ENCODE measurements around the gene TREML2.
"Not testable (repeated sequence)": the region's sequence is repeated elsewhere in the genome, so short reads cannot be mapped to it uniquely, and the experiment has no call there.

The TREML2 gene, protein sequence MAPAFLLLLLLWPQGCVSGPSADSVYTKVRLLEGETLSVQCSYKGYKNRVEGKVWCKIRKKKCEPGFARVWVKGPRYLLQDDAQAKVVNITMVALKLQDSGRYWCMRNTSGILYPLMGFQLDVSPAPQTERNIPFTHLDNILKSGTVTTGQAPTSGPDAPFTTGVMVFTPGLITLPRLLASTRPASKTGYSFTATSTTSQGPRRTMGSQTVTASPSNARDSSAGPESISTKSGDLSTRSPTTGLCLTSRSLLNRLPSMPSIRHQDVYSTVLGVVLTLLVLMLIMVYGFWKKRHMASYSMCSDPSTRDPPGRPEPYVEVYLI

DNA sequence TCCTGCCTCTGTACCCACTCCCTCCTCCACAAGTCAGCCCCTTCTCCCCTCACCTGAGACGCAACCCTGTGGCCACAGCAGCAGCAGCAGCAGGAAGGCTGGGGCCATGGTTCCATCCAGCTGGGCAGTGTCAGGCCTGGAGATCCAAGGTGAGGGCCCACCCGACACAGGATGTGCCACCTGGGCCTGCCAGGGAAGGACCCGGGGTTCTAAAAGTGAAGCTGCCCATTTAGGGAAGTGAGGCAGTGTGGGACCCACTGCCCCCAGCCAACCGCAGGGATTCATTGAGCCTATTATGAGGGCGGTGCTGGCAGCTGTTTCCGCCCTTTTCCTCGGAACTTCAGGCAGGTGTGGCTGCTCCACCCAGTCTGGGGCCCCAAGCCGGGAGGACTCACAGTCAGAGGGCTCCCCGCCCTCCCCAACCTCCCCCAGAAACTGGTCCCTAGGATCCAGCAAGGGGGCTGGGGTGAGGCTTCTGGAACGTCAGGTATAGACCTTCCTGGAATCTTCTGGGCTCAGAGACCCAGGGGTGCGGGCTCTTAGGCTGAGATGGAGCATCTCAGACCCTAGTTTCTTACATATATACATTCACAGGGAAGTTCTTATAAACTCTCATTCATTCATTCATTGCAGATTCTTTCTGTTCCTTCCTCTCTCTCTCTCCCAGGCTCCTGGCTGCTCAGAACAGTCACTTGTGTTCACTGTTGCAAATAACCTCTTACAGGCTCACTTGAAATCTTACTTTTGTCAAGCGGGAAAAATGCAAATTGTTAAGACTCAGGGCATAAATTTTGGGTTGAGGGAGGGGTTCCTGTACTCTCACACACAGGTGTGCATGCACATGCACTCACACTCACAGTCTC is at the start of gene TREML2:
TSS of gene TREML2 (minus strand) at position 249 of the 863 bp plus-strand sequence. CDS start at position 108, 141 bp downstream.
- peak within 1 kb of the TSS; percentile 93 for H3K27ac Mint-ChIP-seq
- H3K4me3 Mint-ChIP-seq, result peak within 1 kb of the TSS; percentile 76
- no peaks in the 10 kb centered on the region for H3K27me3 Mint-ChIP-seq (ENCODE audit: low read depth)
- peaks cover 52% of the 10 kb centered on the region for H3K4me1 Mint-ChIP-seq (ENCODE audit: low read depth)
- peaks cover 29% of the 10 kb centered on the region for H3K36me3 Mint-ChIP-seq (ENCODE audit: low read depth)
- H3K9me3 Mint-ChIP-seq, result peaks cover 12% of the 10 kb centered on the region

DNA sequence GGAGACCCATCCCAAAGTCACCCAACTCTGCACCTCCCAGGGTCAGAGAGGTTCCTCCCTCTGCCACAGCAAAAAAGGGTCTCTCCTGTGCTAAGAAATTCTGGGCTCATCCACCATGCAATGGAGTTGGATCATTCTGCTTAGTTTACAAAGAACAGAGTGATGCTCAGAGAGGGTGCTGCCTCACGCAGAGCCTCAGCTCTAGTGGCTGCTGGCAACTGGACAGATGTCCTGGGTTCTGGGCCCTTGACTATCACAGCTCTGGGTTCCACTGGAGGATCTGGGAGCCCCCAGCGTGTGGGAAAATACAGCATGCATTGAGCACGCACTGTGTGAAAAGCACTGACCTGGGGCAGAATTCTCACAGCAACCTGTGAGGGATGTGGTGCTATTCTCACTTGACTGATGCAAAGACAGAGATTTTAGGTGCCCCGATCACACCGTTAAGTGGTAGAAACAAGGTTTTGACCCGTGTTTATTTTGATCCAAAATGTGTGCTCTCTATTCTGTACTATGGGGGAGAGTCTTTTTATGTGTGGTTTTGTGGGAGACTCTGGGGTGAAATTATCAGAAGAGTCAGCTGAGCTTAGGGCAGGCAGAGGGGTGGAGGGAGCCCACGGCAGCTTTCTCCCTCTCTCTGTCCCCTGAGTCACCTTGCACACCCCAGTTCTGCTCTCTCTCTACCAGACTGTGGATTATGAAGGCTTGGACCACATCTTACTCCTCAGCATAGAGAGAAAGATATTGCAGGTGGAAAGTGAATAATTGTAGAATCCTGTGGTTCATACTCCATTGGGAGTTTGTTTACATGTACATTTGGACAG is 47.1 kb upstream of the TREML2 start:
- peaks cover 6% of the 10 kb centered on the region for H3K4me1 Mint-ChIP-seq (ENCODE audit: low read depth)
- H3K27ac Mint-ChIP-seq, result no peak overlapping the region
- H3K4me3 Mint-ChIP-seq, result no peak overlapping the region
- H3K9me3 Mint-ChIP-seq, result peaks cover 6% of the 10 kb centered on the region
- peaks cover 30% of the 10 kb centered on the region for H3K27me3 Mint-ChIP-seq (ENCODE audit: low read depth)
- H3K36me3 Mint-ChIP-seq (ENCODE audit: low read depth), result no peaks in the 10 kb centered on the region

DNA sequence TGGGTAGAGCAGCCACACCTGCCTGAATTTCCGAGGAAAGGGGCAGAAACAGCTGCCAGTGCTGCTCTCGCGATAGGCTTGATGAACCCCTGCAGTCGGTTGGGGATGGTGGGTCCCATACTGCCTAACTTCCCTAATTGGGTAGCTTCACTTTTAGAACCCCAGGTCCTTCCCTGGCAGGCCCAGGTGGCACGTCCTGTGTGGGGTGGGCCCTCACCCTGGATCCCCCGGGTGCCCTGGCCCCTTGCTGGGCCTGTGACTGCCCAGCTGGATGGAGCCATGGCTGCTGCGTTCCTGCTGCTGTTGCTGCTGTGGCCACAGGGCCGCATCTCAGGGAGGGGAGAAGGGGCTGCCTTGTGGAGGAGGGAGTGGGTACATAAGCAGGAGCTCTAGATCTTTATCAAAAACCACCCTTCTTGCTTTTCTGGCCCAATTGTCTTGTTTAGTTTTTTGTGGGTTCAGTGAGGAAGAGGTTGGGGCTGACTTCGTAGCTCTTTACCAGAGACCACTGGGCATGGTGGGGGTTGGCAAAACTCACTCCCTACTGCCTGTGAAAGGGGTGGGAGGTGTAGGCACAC is 46.4 kb upstream of the TREML2 start:
- Mint-ChIP-seq H3K9me3 (peaks cover 6% of the 10 kb centered on the region), H3K27ac (no peak overlapping the region), H3K4me1 (ENCODE audit: low read depth) (peaks cover 8% of the 10 kb centered on the region), H3K27me3 (ENCODE audit: low read depth) (peaks cover 32% of the 10 kb centered on the region), H3K36me3 (ENCODE audit: low read depth) (no peaks in the 10 kb centered on the region), H3K4me3 (no peak overlapping the region)

DNA sequence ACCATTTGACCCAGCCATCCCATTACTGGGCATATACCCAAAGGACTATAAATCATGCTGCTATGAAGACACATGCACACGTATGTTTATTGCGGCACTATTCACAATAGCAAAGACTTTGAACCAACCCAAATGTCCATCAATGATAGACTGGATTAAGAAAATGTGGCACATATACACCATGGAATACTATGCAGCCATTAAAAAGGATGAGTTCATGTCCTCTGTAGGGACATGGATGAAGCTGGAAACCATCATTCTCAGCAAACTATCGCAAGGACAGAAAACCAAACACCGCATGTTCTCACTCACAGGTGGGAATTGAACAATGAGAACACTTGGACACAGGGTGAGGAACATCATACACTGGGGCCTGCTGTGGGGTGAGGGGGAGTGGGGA is 45.6 kb upstream of the TREML2 start:
- H3K4me3 Mint-ChIP-seq; H3K36me3 Mint-ChIP-seq (ENCODE audit: low read depth); H3K9me3 Mint-ChIP-seq; H3K27ac Mint-ChIP-seq; H3K4me1 Mint-ChIP-seq (ENCODE audit: low read depth): not testable (repeated sequence)
- peaks cover 36% of the 10 kb centered on the region for H3K27me3 Mint-ChIP-seq (ENCODE audit: low read depth)

DNA sequence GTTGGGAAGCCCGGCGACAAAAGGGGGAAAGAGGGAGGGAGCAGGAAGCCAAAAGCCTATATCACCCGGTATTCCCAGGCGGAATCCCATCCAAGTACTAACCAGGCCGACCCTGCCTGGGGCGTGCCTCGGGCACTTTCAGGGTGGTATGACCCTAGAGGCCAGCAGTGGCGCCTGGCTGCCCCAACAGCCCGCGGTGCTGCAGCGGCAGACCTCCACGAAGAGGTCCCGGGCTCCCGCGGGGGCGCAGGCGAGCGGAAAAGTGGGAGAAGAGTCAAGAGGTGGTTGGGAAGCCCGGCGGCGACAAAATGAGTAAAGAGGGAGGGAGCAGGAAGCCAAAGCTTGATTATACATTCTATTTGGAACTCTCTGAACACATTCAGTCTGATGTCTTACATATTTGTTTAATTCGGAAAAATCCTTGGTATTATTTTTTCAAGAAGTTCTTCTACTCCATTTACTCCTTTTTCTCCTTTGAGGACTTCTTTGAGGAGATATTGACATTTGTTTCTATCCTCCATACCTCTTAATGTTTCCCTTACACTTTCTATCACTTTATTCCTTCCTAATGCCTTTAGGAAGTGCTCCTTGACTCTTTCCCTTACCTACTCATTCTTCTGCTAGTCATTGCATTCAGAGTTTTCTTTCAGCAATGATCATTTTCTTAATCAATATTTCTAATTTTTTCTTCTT is 38.7 kb upstream of the TREML2 start:
- no peak overlapping the region for H3K27ac Mint-ChIP-seq
- H3K4me3 Mint-ChIP-seq, result no peak overlapping the region
- no peaks in the 10 kb centered on the region for H3K9me3 Mint-ChIP-seq
- H3K4me1 Mint-ChIP-seq (ENCODE audit: low read depth), result peaks cover 4% of the 10 kb centered on the region
- no peaks in the 10 kb centered on the region for H3K36me3 Mint-ChIP-seq (ENCODE audit: low read depth)
- peaks cover 71% of the 10 kb centered on the region for H3K27me3 Mint-ChIP-seq (ENCODE audit: low read depth)

DNA sequence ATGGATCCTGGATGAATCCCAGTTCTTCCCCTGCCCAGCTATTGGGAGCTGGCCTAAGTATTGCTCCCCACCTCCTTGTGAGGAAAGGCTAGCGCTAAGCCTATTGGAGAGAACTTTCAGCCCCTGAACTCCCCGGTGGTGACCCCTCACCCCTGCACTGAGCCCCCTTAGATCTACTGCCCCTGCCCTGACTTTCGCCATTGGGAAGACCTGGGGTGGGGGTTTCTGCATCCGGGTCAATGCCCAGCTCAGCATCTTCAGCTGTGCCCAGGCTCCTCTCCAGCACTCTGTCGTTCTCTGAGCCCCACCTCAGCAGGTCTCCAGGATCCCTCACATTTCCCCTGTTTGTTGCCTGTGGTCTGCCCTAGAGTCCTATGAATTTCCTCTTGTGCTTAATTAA is 36.2 kb upstream of the TREML2 start:
- no peak overlapping the region for H3K4me3 Mint-ChIP-seq
- no peaks in the 10 kb centered on the region for H3K36me3 Mint-ChIP-seq (ENCODE audit: low read depth)
- no peak overlapping the region for H3K27ac Mint-ChIP-seq
- H3K27me3 Mint-ChIP-seq (ENCODE audit: low read depth), result peaks cover 61% of the 10 kb centered on the region
- H3K9me3 Mint-ChIP-seq, result no peaks in the 10 kb centered on the region
- H3K4me1 Mint-ChIP-seq (ENCODE audit: low read depth), result no peaks in the 10 kb centered on the region

DNA sequence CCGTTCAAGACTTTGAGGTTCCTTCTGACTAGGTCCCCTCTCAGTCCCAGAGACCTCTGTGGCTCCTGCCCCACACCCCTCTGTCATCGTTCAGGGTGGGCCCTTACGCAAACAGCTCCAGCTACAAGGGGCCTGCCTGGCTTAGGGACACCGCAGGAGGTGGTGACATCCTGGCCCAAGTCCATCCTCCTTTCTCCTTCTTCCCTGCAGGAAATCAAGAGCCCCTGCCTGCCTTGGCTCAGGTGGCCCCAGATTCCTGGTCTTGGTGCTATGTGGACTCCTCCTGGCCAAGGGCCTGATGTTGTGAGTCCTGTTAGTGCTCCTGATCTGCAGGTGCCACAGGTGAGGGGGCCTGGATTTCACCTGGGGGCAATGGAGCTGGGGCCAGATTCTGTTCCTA is 35.3 kb upstream of the TREML2 start:
- Mint-ChIP-seq H3K4me1 (ENCODE audit: low read depth) (no peaks in the 10 kb centered on the region), H3K27ac (peak overlapping the region; percentile 38), H3K27me3 (ENCODE audit: low read depth) (peaks cover 62% of the 10 kb centered on the region), H3K36me3 (ENCODE audit: low read depth) (no peaks in the 10 kb centered on the region), H3K9me3 (no peaks in the 10 kb centered on the region), H3K4me3 (no peak overlapping the region)

DNA sequence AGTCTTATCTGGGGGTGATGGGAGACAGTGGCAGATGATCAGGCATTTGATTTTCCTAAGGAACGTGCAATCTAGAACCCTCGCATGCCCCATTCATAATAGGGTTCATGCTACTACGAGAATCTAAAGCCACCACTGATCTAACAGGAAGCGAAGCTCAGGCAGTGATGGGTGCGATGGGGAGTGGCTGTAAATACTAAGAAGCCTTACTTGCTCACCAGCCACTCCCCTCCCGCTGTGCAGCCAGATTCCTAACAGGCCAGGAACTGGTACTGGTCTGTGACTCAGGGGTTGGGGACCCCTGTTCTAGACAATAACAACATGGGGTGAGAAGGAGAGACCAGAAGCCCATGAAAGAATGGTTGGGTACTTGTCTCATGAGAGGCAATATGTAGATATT is 31.7 kb upstream of the TREML2 start:
- Mint-ChIP-seq H3K36me3 (ENCODE audit: low read depth) (no peaks in the 10 kb centered on the region), H3K9me3 (no peaks in the 10 kb centered on the region), H3K27ac (no peak overlapping the region), H3K27me3 (ENCODE audit: low read depth) (peaks cover 38% of the 10 kb centered on the region), H3K4me1 (ENCODE audit: low read depth) (no peaks in the 10 kb centered on the region), H3K4me3 (no peak overlapping the region)

DNA sequence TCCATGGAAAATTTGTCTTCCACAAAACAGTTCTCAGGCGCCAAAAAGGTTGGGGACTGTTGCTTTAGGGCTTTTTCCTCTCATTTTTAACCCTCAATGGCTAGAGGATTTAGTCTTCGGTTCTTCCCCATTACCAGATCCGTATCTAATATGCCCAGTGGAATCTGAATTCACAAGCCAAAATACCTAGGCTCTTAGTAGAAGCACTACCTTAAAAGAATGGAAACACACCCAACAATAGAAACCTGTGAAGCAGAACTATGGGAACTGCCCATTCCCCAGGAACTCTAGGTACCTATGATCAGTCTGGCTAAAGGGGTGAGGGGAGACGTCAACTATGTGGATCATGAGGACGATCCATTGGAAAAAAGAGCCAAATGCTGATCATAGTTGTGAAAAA is 30.3 kb upstream of the TREML2 start:
- peaks cover 30% of the 10 kb centered on the region for H3K27me3 Mint-ChIP-seq (ENCODE audit: low read depth)
- no peak overlapping the region for H3K27ac Mint-ChIP-seq
- H3K36me3 Mint-ChIP-seq (ENCODE audit: low read depth), result no peaks in the 10 kb centered on the region
- H3K9me3 Mint-ChIP-seq, result no peaks in the 10 kb centered on the region
- H3K4me3 Mint-ChIP-seq, result no peak overlapping the region
- H3K4me1 Mint-ChIP-seq (ENCODE audit: low read depth), result no peaks in the 10 kb centered on the region

DNA sequence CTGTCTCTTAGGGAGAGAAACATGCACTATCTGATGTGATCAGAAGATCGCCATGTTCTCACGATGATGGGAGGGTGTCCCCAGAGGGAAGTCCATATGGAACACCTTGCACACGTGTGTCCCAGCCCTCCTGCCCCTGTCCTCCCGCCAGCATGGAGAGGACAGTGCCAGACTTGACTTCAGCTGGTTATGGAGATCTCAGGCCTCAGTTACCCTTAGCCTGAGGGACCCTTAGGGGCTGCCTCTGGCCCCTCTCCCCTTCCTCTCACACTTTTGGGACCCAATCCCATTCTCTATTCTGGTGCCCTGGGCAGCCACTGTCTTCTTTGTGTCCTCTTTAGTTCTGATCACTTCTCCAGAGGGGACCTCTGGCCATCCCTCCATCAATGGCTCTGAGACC is 28.8 kb upstream of the TREML2 start:
- H3K4me1 Mint-ChIP-seq (ENCODE audit: low read depth), result no peaks in the 10 kb centered on the region
- H3K36me3 Mint-ChIP-seq (ENCODE audit: low read depth), result no peaks in the 10 kb centered on the region
- H3K27me3 Mint-ChIP-seq (ENCODE audit: low read depth), result peaks cover 28% of the 10 kb centered on the region
- no peak overlapping the region for H3K4me3 Mint-ChIP-seq
- H3K27ac Mint-ChIP-seq, result no peak overlapping the region
- no peaks in the 10 kb centered on the region for H3K9me3 Mint-ChIP-seq

DNA sequence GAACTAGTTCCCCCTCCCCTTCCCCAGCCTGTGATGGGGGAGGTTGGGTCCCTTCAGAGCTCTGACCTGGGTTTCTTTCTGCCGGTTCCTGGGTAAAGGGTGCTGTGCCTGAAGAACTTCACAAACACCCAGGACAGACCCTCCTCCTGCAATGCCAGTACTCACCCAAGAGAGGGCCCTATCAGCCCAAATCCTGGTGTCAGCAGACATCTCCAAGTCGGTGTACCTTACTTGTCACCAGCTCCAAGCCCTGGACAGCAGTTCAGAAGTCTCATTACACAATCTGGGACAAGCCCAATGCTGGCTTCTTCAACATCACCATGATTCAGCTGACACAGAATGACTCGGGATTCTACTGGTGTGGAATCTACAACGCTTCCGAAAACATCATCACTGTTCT is 27.7 kb upstream of the TREML2 start:
- Mint-ChIP-seq H3K36me3 (ENCODE audit: low read depth) (no peaks in the 10 kb centered on the region), H3K4me3 (no peak overlapping the region), H3K9me3 (no peaks in the 10 kb centered on the region)

DNA sequence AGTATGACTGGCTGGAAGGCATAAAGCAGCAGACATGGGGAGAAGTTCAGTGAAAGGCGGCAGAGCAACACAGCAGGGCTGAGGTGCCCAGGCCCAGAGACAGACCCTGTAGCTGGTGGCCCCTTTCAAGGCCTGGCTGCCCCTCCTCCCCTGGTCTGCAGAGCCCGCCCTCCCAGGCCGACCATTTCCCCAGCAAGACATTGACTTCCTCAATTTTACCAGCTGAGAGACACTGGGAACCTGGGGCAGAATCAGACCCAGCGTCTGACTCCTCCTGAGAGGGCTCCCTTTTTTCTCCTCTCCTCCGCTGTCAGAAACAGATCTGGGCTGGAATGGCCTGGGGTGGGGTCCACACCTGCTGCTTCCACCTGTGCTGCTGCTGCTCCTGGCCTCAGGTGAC is 27.1 kb upstream of the TREML2 start, which contains the start of gene TREML4:
TSS of gene TREML4 (plus strand) at position 254 of the 400 bp plus-strand sequence. CDS start at position 333, 79 bp downstream.
- no peak within 1 kb of the TSS for H3K27ac Mint-ChIP-seq

More for the DNA sequence above, 27.7 kb upstream of the TREML2 start:
- H3K4me1 Mint-ChIP-seq (ENCODE audit: low read depth), result no peaks in the 10 kb centered on the region
- no peak overlapping the region for H3K27ac Mint-ChIP-seq
- peaks cover 30% of the 10 kb centered on the region for H3K27me3 Mint-ChIP-seq (ENCODE audit: low read depth)

DNA sequence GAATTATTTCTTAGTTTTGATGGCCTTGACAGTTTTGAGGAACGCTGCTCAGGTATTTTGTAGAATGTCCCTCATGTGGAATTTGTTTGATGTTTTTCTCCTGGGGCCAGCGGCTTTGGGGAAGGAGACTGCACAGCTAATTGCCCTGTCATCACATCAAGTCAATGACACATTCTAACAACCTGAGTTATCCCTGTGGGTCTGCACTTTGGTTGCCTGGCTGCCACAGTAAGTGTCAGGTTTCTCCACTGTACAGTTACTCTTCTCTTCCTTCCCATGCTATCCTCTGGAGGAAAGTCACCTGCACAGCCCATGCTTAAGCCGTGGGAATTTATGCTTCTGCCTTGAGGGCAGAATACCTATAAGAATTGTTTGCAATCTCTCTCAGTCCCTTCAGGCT is 25.8 kb upstream of the TREML2 start:
- no peak overlapping the region for H3K4me3 Mint-ChIP-seq
- no peaks in the 10 kb centered on the region for H3K36me3 Mint-ChIP-seq (ENCODE audit: low read depth)
- peaks cover 22% of the 10 kb centered on the region for H3K27me3 Mint-ChIP-seq (ENCODE audit: low read depth)
- H3K9me3 Mint-ChIP-seq, result no peaks in the 10 kb centered on the region
- no peak overlapping the region for H3K27ac Mint-ChIP-seq
- peaks cover 2% of the 10 kb centered on the region for H3K4me1 Mint-ChIP-seq (ENCODE audit: low read depth)

More for the DNA sequence above, 27.1 kb upstream of the TREML2 start, which contains the start of gene TREML4:
- no peaks in the 10 kb centered on the region for H3K9me3 Mint-ChIP-seq
- no peaks in the 10 kb centered on the region for H3K4me1 Mint-ChIP-seq (ENCODE audit: low read depth)
- H3K36me3 Mint-ChIP-seq (ENCODE audit: low read depth), result no peaks in the 10 kb centered on the region
- peaks cover 30% of the 10 kb centered on the region for H3K27me3 Mint-ChIP-seq (ENCODE audit: low read depth)
- no peak within 1 kb of the TSS for H3K4me3 Mint-ChIP-seq
